ENCODE data around the gene AADAC. TPM values are rescaled to one million over a fixed set of nuclear protein-coding genes. Genes with fewer than 3 reads are reported as not detected.

Gene AADAC
- total RNA-seq, 2 donors from 2014 or later, result not detected

- DNase-seq, result no peak
- H3K4me1 Mint-ChIP-seq, result peaks cover 11% of the 10 kb centered on the region
- no peaks in the 10 kb centered on the region for H3K36me3 ChIP-seq (ENCODE audit: control insufficient read depth, insufficient read depth, low read length)
- no peak overlapping the region for H3K27ac ChIP-seq (ENCODE audit: low read depth, low read length)
- H3K4me1 ChIP-seq (ENCODE audit: control insufficient read depth, insufficient read depth, low read length), result no peaks in the 10 kb centered on the region
- no peak overlapping the region for H3K9ac ChIP-seq (ENCODE audit: extremely low read depth, low read length, poor library complexity, severe bottlenecking)
- TF ChIP-seq CTCF (conservative IDR thresholded peaks at IDR 0.05), result no peak
- H3K9me3 ChIP-seq (ENCODE audit: control insufficient read depth, low read length), result no peaks in the 10 kb centered on the region
- H3K36me3 Mint-ChIP-seq (ENCODE audit: low read depth), result no peaks in the 10 kb centered on the region
- H3K4me3 Mint-ChIP-seq, result no peak overlapping the region
- no peak overlapping the region for H3K4me3 ChIP-seq (ENCODE audit: low read length)
- no peaks in the 10 kb centered on the region for H3K9me3 Mint-ChIP-seq
- no peaks in the 10 kb centered on the region for H3K27me3 ChIP-seq (ENCODE audit: control insufficient read depth, insufficient read depth, low read length, poor library complexity, severe bottlenecking)
- no peak overlapping the region for H3K27ac Mint-ChIP-seq
- 87 to 92% methylated on average over 4 of the region's 4 CpGs for WGBS, 2 experiments (ENCODE audit: insufficient coverage in 1 of 2, insufficient read length in 1 of 2)
- no peaks in the 10 kb centered on the region for H3K27me3 Mint-ChIP-seq (ENCODE audit: insufficient read depth)
These were observed 43.0 kb upstream of the AADAC start for GRCh38 chr3:151770956-151771355.

GRCh38 chr3:151772825-151773480 lies 41.0 kb upstream of the AADAC start:
- WGBS, 2 experiments (ENCODE audit: insufficient coverage in 1 of 2, insufficient read length in 1 of 2), result 95 to 98% methylated on average over 4 of the region's 4 CpGs

GRCh38 chr3:151774235-151774634 lies 39.7 kb upstream of the AADAC start:
- Histone ChIP-seq H3K27ac (ENCODE audit: low read depth, low read length) (no peak overlapping the region), H3K4me1 (ENCODE audit: control insufficient read depth, insufficient read depth, low read length) (no peaks in the 10 kb centered on the region), H3K36me3 (ENCODE audit: control insufficient read depth, insufficient read depth, low read length) (no peaks in the 10 kb centered on the region), H3K27me3 (ENCODE audit: control insufficient read depth, insufficient read depth, low read length, poor library complexity, severe bottlenecking) (no peaks in the 10 kb centered on the region), H3K9ac (ENCODE audit: extremely low read depth, low read length, poor library complexity, severe bottlenecking) (no peak overlapping the region), H3K9me3 (ENCODE audit: control insufficient read depth, low read length) (no peaks in the 10 kb centered on the region), H3K4me3 (ENCODE audit: low read length) (no peak overlapping the region)
- H3K27me3 Mint-ChIP-seq (ENCODE audit: insufficient read depth), result no peaks in the 10 kb centered on the region
- H3K4me3 Mint-ChIP-seq, result no peak overlapping the region
- no peak overlapping the region for H3K27ac Mint-ChIP-seq
- no peak for TF ChIP-seq CTCF (conservative IDR thresholded peaks at IDR 0.05)
- H3K4me1 Mint-ChIP-seq, result peaks cover 11% of the 10 kb centered on the region
- 85 to 90% methylated on average over 1 of the region's 1 CpG for WGBS, 2 experiments (ENCODE audit: insufficient coverage in 1 of 2, insufficient read length in 1 of 2)
- H3K36me3 Mint-ChIP-seq (ENCODE audit: low read depth), result no peaks in the 10 kb centered on the region
- no peak for DNase-seq
- H3K9me3 Mint-ChIP-seq, result no peaks in the 10 kb centered on the region

More at GRCh38 chr3:151772825-151773480, 41.0 kb upstream of the AADAC start:
- Histone ChIP-seq H3K9ac (ENCODE audit: extremely low read depth, low read length, poor library complexity, severe bottlenecking) (no peak overlapping the region), H3K4me1 (ENCODE audit: control insufficient read depth, insufficient read depth, low read length) (no peaks in the 10 kb centered on the region), H3K9me3 (ENCODE audit: control insufficient read depth, low read length) (no peaks in the 10 kb centered on the region), H3K27me3 (ENCODE audit: control insufficient read depth, insufficient read depth, low read length, poor library complexity, severe bottlenecking) (no peaks in the 10 kb centered on the region), H3K4me3 (ENCODE audit: low read length) (no peak overlapping the region), H3K36me3 (ENCODE audit: control insufficient read depth, insufficient read depth, low read length) (no peaks in the 10 kb centered on the region), H3K27ac (ENCODE audit: low read depth, low read length) (no peak overlapping the region)
- H3K9me3 Mint-ChIP-seq, result no peaks in the 10 kb centered on the region
- DNase-seq, result no peak
- H3K27ac Mint-ChIP-seq, result no peak overlapping the region
- TF ChIP-seq CTCF (conservative IDR thresholded peaks at IDR 0.05), result no peak
- peaks cover 11% of the 10 kb centered on the region for H3K4me1 Mint-ChIP-seq
- H3K27me3 Mint-ChIP-seq (ENCODE audit: insufficient read depth), result no peaks in the 10 kb centered on the region
- H3K4me3 Mint-ChIP-seq, result no peak overlapping the region
- H3K36me3 Mint-ChIP-seq (ENCODE audit: low read depth), result no peaks in the 10 kb centered on the region
